HepG2 (cell line): ENCODE results near the gene ZFPM1. TPM values are rescaled to one million over a fixed set of nuclear protein-coding genes. Genes with fewer than 3 reads are reported as not detected.
A peak's percentile ranks its signal among the peaks of the same experiment; 100 is the strongest.

Experiments
- ATAC-seq: fragments of 200-7000 bp; cut with Tn5 transposase; 3 replicates; pipeline ENCODE4 v1.9.1; 2020; ENCODE audit warnings: mild to moderate bottlenecking, moderate library complexity
- BruUV-seq: library from RNA; stranded (reverse); fragments of 400-500 nt; replicated peaks from 2 replicates; lab custom pipeline; 2021; lab: Mats Ljungman, UMichigan
- CTCF ChIA-PET: fragments of 300-600 bp; formaldehyde crosslinking; extraction: SDS; loops from one replicate; lab custom pipeline; 2021; ENCODE audit warnings: low total read pairs, inconsistent platforms, low intra/inter-chr PET ratio; lab: Yijun Ruan, JAX
- POLR2A ChIA-PET: fragments of 350-600 bp; sonication (Branson Sonifier 250); formaldehyde crosslinking; loops from one replicate; lab custom pipeline; 2020; ENCODE audit warnings: antibody characterized with exemption, inconsistent platforms; lab: Yijun Ruan, JAX
- DNase-seq: peaks from one replicate; pipeline ENCODE4 v3.0.0-alpha.2; 2015; ENCODE audit warnings: low spot score
- FAIRE-seq: peaks from 3 replicates; lab custom pipeline; 2011; peaks lifted over from hg19 to GRCh38; lab: Jason Lieb, UNC
- H2AFZ ChIP-seq: one replicate; pipeline ENCODE4 v1.6.1; 2011; ENCODE audit warnings: low read length, inconsistent platforms
- H3K27ac ChIP-seq: fragments of 300-600 bp; 3 replicates; pipeline ENCODE4 v1.8.0; 2011; ENCODE audit warnings: mixed run types, mild to moderate bottlenecking, mixed read lengths, low read length, inconsistent platforms; ENCODE audit not compliant: insufficient read depth; ENCODE audit errors: extremely low read length
- H3K27me3 ChIP-seq, 2 experiments: fragments of 200-600 bp in 1 of 2; 2 replicates in 1 of 2; 3 replicates in 1 of 2; pipeline versions ENCODE4 v1.6.0 to v1.8.0; 2011; ENCODE audit warnings: low read length in 2 of 2, mild to moderate bottlenecking in 2 of 2, moderate library complexity in 2 of 2, inconsistent platforms in 1 of 2; ENCODE audit not compliant: insufficient read depth in 2 of 2, control insufficient read depth in 1 of 2
- H3K36me3 ChIP-seq, 2 experiments: fragments of 200-600 bp in 1 of 2; replicated peaks in 1 of 2; 2 replicates in 1 of 2; 3 replicates in 1 of 2; pipeline versions ENCODE4 v1.5.1 to v1.8.0; 2011; ENCODE audit warnings: low read length in 2 of 2, inconsistent platforms in 1 of 2; ENCODE audit not compliant: insufficient read depth in 2 of 2, control insufficient read depth in 1 of 2
- H3K4me1 ChIP-seq: 2 replicates; pipeline ENCODE4 v1.5.1; 2012; ENCODE audit warnings: low read length, inconsistent platforms; ENCODE audit not compliant: insufficient read depth
- H3K4me2 ChIP-seq: 2 replicates; pipeline ENCODE4 v1.6.0; 2011; ENCODE audit warnings: low read depth, low read length, inconsistent platforms
- H3K4me3 ChIP-seq, 3 experiments: fragments of 200-600 bp in 1 of 3; sonication (generic), shearing (Covaris generic) in 1 of 3; replicated peaks in 1 of 3; 2 replicates each; pipeline ENCODE4 v1.5.1; 2011 to 2016; ENCODE audit warnings: low read length in 3 of 3, inconsistent platforms in 2 of 3, low read depth in 2 of 3, mild to moderate bottlenecking in 2 of 3, control low read depth in 1 of 3, mixed read lengths in 1 of 3; ENCODE audit not compliant: insufficient read depth in 1 of 3
- H3K79me2 ChIP-seq: one replicate; pipeline ENCODE4 v1.6.1; 2011; ENCODE audit warnings: low read length, inconsistent platforms; ENCODE audit not compliant: insufficient read depth
- H3K9ac ChIP-seq: 2 replicates; pipeline ENCODE4 v1.6.0; 2011; ENCODE audit warnings: mild to moderate bottlenecking, low read depth, low read length, inconsistent platforms; ENCODE audit not compliant: insufficient read depth
- H3K9me3 ChIP-seq: 2 replicates; pipeline ENCODE4 v1.5.1; 2012; ENCODE audit warnings: mild to moderate bottlenecking, low read length
- H4K20me1 ChIP-seq: 2 replicates; pipeline ENCODE4 v1.6.0; 2011; ENCODE audit warnings: inconsistent platforms, mild to moderate bottlenecking, low read length, moderate library complexity; ENCODE audit not compliant: insufficient read depth
- ARNT2 ChIP-seq: sonication (generic); formaldehyde crosslinking; IDR thresholded peaks from 2 replicates; pipeline ENCODE4 v1.8.0; 2022; ENCODE audit warnings: mild to moderate bottlenecking, low read depth, missing genetic modification reagents, moderate library complexity
- BCL3 ChIP-seq: sonication (generic); formaldehyde crosslinking; IDR thresholded peaks from 2 replicates; pipeline ENCODE4 v1.5.1; 2020; ENCODE audit warnings: mild to moderate bottlenecking, missing genetic modification reagents, moderate library complexity
- CERS6 ChIP-seq: sonication (generic); formaldehyde crosslinking; IDR thresholded peaks from 2 replicates; pipeline ENCODE4 v1.5.0; 2020; ENCODE audit warnings: missing genetic modification reagents
- KDM1A ChIP-seq: IDR thresholded peaks from 2 replicates; pipeline ENCODE4 v1.6.1; 2016; ENCODE audit warnings: missing compliant biosample characterization
- PRDM4 ChIP-seq: sonication (generic); formaldehyde crosslinking; IDR thresholded peaks from 2 replicates; pipeline ENCODE4 v1.9.0; 2021; ENCODE audit warnings: missing genetic modification reagents, borderline replicate concordance
- RBM22 ChIP-seq: fragments of 200-400 bp; formaldehyde crosslinking; optimal IDR thresholded peaks from 2 replicates; pipeline ENCODE3; 2017; ENCODE audit warnings: mild to moderate bottlenecking, low read length, moderate library complexity
- RFXAP ChIP-seq: sonication (generic); formaldehyde crosslinking; IDR thresholded peaks from 2 replicates; pipeline ENCODE4 v1.4.0; 2020; ENCODE audit warnings: missing genetic modification reagents, borderline replicate concordance
- SMAD9 ChIP-seq: sonication (generic); formaldehyde crosslinking; IDR thresholded peaks from 2 replicates; pipeline ENCODE4 v1.5.1; 2020; ENCODE audit warnings: mild to moderate bottlenecking, missing genetic modification reagents
- STAT6 ChIP-seq: sonication (generic); formaldehyde crosslinking; IDR thresholded peaks from 2 replicates; pipeline ENCODE4 v1.4.0; 2020; ENCODE audit warnings: missing genetic modification reagents, mild to moderate bottlenecking, borderline replicate concordance
- THAP11 ChIP-seq: IDR thresholded peaks from 2 replicates; pipeline ENCODE4 v1.6.1; 2016; ENCODE audit warnings: missing biosample characterization, missing genetic modification reagents
- THAP7 ChIP-seq: sonication (generic); formaldehyde crosslinking; IDR thresholded peaks from 2 replicates; pipeline ENCODE4 v1.8.1; 2023; ENCODE audit warnings: mild to moderate bottlenecking, missing genetic modification reagents
- ZKSCAN1 ChIP-seq: fragments of 150-350 bp; IDR thresholded peaks from 2 replicates; pipeline ENCODE4 v1.6.1; 2014; ENCODE audit warnings: low read length
- ZNF354B ChIP-seq: sonication (generic); formaldehyde crosslinking; IDR thresholded peaks from 2 replicates; pipeline ENCODE4 v1.8.0; 2022; ENCODE audit warnings: mild to moderate bottlenecking, missing genetic modification reagents
- ZNF747 ChIP-seq: sonication (generic); formaldehyde crosslinking; IDR thresholded peaks from 2 replicates; pipeline ENCODE4 v1.8.1; 2023; ENCODE audit warnings: missing genetic modification reagents, mild to moderate bottlenecking, borderline replicate concordance
- ZNF792 ChIP-seq: IDR thresholded peaks from 2 replicates; pipeline ENCODE4 v1.6.1; 2016
- WGBS: methylation state at CpG from one replicate; pipeline ENCODE4 v1.1.6; 2017; ENCODE audit warnings: low lambda C conversion rate; 5-methylcytosine and 5-hydroxymethylcytosine counted together
- in situ Hi-C: cut with HindIII; loops from 2 replicates; pipeline ENCODE4 v1.10.0; 2017; ENCODE audit warnings: low pct_unique_long_range_greater_than_20kb; ENCODE audit not compliant: extremely low pct_ligation_motif_present
- intact Hi-C: fragments of 100-400 bp; cut with micrococcal nuclease; formaldehyde crosslinking; loops from one replicate; pipeline ENCODE4 v1.10.0; 2022; ENCODE audit not compliant: unreplicated experiment
- polyA plus RNA-seq, 8 experiments: library from polyadenylated mRNA; depleted of rRNA in 3 of 8; stranded (reverse) in 7 of 8; unstranded in 1 of 8; fragments of >200 nt; fragmentation: Illumina TruSeq in 4 of 8; extraction: Trizol in 4 of 8; gene quantifications; 2 replicates each; pipeline versions ENCODE4 v1.2.1 to v1.2.3, GENCODE V29; 2011 to 2016; ENCODE audit warnings: low read depth in 4 of 8, missing spikeins in 1 of 8, mixed read lengths in 1 of 8; ENCODE audit not compliant: insufficient read depth in 1 of 8
- total RNA-seq, 5 experiments: library from RNA; depleted of rRNA; stranded (reverse); fragments of >200 nt; fragmentation: Illumina TruSeq; extraction: Trizol; gene quantifications; 2 replicates each; pipeline ENCODE4 v1.2.3, GENCODE V29; 2016; ENCODE audit warnings: low read depth in 1 of 5

The ZFPM1 gene
- total and polyA plus RNA-seq, 2 of the 13 experiments (the other 11 are each of a cell fraction or from before 2014, with no cell fraction given), result 1.3 to 3.8 TPM

GRCh38 chr16:88527937-88528743 is 75.1 kb downstream of the ZFPM1 start:
- FAIRE-seq (no peak), DNase-seq (no peak), ATAC-seq (no peak)
- Histone ChIP-seq H3K79me2 (no peaks in the 10 kb centered on the region), H2AFZ (no peak overlapping the region), H4K20me1 (no peaks in the 10 kb centered on the region; the same call in 1 of the 2 replicates), H3K4me3 (no peak overlapping the region), H3K4me1 (peaks cover 31% of the 10 kb centered on the region), H3K36me3 (peaks cover 26 to 29% of the 10 kb centered on the region in 2 experiments; a peak in 4 of 5 replicates), H3K9me3 (no peaks in the 10 kb centered on the region), H3K27me3 (no peaks in the 10 kb centered on the region), H3K4me2 (no peak overlapping the region), H3K9ac (no peak overlapping the region), H3K27ac (no peak overlapping the region)
- in situ Hi-C loops, result no loop called here
- CTCF ChIA-PET, result interaction anchor here (0.5 to 4.3 kb wide), 6 partner anchors 34 to 91 kb away, joined by 3 to 88 read pairs (median 4); no protein-coding TSS in a partner anchor
- intact Hi-C loops, result loop anchor here (1.0 to 2.0 kb wide), 2 partner anchors 40 to 85 kb away; no protein-coding TSS in a partner anchor
- no TSS peak for BruUV-seq
- POLR2A ChIA-PET, result no interaction called here
- WGBS, result 91% methylated on average over 17 of the region's 30 CpGs
- TF ChIP-seq SMAD9 (CRISPR knock-in tag), result no peak
- TF ChIP-seq ZNF747 (CRISPR knock-in tag), result no peak
- TF ChIP-seq PRDM4 (CRISPR knock-in tag), result no peak
- TF ChIP-seq CERS6 (CRISPR knock-in tag), result no peak
- no peak for TF ChIP-seq STAT6 (CRISPR knock-in tag)
- no peak for TF ChIP-seq ZNF354B
- TF ChIP-seq ZNF792 (CRISPR knock-in tag), result no peak
- peak; percentile 31 for TF ChIP-seq RBM22
- TF ChIP-seq THAP7, result no peak
- TF ChIP-seq RFXAP (CRISPR knock-in tag), result no peak
- no peak for TF ChIP-seq ARNT2
- TF ChIP-seq KDM1A, result no peak
- no peak for TF ChIP-seq BCL3 (CRISPR knock-in tag)
- TF ChIP-seq ZKSCAN1, result no peak
- TF ChIP-seq THAP11 (CRISPR knock-in tag), result no peak
